Left lobe of liver (tissue), 2 donors: ENCODE data around the gene TENT4B. TPM values are rescaled to one million over a fixed set of nuclear protein-coding genes. Genes with fewer than 3 reads are reported as not detected.
A peak's percentile ranks its signal among the peaks of the same experiment; 100 is the strongest.

ENCODE experiments used
- ATAC-seq: fragments of 200-7000 bp; cut with Tn5 transposase; one replicate; pipeline ENCODE4 v1.9.1; 2020; ENCODE audit warnings: mild to moderate bottlenecking, moderate library complexity
- DNase-seq: peaks from one replicate; pipeline ENCODE4 v3.0.0-alpha.2; 2020; ENCODE audit warnings: low spot score
- total RNA-seq: library from RNA; stranded (reverse); gene quantifications from one replicate; pipeline ENCODE4 v1.2.1, GENCODE V29; 2021
- donor health status: DM: no; HTN: no; CAD: no; lungs with moderate emphysema.
- donor health status: DM: no; HTN: yes; CAD: no.

Gene TENT4B
- total RNA-seq, 1 donor from 2014 or later: 9.3 TPM

DNA sequence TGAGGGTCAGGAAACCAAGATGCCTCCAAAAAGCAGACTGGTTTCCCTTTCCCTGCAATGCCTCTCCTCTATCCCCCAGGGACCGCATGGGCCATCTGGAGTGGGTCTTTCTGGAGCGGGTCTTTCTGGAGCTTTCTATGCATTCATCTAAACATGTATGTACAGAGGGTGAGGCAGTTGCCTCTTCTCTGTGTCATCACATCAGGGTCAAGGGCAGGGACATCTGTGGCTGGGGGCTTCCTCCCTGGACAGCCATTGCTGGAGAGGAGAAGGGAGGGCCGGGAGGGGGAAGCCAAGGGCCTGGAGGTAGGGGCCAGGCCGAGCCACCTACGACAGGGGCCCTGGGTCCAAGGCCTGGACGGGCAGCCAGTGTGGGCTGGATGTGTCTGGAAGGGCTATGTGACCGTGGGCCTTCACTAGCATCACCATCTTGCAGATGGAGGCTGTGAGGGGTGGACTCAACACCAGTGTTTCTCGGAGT lies 114.1 kb downstream of the TENT4B start:
- DNase-seq: peak; percentile 41
- no peak for ATAC-seq

DNA sequence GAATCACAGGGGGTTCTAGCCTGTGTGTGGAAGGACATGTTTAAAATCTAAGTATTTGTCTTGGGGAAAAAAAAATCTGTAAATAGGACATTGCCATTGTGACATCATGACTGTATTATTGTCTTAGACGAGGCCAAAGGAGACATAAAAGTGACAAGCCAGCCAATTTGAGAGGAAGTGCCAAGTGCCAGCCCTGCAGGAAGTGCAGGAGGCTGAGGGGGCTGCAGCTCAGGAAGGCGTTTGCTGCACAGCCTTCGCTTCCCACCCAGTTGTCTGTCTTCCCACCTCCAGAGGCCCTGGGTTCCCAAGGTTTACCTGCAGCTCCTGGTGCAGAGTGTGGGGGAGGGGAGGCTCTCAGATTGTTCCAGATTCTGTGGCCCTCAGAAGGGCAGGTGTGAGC lies 114.5 kb downstream of the TENT4B start:
- DNase-seq: peak; percentile 39
- no peak for ATAC-seq

DNA sequence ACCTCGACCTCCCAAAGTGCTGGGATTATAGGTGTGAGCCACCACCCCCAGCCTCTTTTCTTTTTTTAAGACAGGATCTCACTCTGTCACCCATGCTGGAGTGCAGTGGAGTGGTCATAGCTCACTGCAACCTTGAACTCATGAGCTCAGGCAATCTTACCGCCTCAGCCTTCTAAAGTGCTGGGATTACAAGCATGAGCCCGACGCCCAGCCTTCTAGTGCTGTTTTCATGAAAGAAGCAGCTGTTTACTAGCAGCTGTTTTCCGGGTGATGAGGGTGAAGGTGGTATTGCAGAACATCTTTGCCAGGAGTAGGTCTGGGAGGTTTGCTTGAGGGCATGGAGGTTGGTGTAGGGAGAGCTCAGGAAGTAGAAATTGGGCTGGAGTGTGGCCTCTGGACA lies 115.2 kb downstream of the TENT4B start:
- ATAC-seq (no peak), DNase-seq (no peak)

DNA sequence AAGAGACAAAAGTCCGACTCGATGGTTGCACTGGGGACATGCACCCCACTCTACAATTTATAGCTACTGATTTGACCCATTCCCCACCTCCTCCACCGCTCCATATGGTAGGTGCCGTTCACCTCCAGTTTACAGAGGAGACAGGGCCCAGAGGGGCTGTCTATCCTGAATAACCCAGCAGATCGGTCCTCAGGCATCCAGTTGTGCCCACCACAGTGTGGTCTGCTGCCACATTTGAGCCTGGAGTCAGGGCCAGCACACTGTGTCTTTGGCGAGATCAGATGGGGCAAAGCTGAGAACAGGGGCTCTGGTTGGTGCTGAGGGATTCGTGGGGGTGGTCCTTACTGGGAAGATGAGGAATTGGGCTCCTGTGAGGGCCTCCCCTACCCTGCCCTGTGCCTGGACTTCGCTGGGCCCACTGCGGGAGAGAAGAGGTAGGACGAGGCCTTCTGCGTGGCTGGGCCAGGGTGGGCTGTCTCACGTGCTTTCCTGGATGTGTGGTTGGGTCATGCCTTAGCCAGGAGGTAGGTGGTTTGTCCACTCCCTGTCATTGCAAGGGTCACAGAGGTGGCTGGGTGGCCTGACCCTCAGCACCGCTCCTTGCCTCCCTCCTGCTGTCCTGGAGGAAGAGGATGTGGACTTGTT lies 116.1 kb downstream of the TENT4B start:
- no peak for DNase-seq
- no peak for ATAC-seq

DNA sequence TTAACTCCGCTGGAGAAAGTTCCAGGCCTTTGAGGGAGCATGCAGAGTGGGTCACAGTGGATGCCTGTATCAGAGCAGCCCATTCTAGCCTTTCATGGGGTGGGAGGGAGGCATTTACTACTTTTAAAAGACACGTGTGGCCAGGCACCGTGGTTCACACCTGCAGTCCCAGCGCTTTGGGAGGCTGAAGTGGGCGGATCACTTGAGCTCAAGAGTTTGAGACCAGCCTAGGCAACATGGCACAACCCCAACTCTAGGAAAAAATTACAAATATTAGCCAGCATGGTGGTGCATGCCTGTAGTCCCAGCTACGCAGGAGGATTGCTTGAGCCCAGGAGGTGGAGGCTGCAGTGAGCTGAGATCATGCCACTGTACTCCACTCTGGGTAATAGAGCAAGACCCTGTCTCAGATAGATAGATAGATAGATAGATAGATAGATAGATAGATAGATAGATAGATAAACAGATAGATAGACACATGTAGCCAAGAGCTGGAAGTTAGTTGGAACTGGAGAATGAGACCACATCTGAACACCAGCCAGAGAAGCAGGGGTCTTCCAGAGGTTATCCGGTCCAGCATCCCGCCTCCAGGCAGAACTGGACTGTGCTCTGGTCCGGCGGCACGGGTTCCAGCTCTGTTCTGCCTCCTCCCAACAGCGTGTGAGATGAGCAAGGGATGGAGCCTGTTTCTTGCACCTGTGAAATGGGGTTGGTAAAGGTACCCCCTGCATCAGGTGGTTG lies 116.8 kb downstream of the TENT4B start:
- no peak for DNase-seq
- no peak for ATAC-seq

DNA sequence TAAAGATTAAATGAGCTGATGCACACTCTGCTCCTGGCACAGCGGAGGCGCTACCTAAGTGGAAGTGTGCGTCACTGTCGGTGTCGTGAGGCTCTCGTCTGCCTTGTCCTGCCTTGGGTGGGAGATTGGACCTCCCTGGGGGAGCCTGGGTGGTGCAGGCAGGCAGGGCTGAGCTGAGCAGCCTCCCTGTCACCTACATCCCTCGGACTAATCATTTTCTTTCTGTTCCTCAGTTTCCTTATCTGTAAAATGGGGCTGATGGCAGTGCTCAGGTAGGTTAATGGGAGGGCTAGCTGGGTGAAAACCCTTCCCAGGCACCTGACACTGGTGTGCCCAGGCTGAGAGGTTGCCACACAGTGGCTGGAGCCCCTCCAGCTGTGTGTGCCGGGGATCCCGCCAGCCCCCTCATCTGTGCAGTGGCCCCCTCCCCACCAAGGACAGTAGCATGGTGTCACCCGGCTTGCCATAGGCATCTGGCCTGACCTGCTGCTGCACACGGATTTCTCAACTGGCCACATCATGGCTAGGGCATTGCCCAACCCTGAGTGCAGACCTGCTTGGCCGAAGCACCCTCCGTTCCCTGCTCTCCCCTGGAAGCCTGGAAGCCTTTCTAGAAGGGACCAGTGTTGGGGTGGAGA lies 117.5 kb downstream of the TENT4B start:
- DNase-seq (no peak), ATAC-seq (peak; percentile 79)

DNA sequence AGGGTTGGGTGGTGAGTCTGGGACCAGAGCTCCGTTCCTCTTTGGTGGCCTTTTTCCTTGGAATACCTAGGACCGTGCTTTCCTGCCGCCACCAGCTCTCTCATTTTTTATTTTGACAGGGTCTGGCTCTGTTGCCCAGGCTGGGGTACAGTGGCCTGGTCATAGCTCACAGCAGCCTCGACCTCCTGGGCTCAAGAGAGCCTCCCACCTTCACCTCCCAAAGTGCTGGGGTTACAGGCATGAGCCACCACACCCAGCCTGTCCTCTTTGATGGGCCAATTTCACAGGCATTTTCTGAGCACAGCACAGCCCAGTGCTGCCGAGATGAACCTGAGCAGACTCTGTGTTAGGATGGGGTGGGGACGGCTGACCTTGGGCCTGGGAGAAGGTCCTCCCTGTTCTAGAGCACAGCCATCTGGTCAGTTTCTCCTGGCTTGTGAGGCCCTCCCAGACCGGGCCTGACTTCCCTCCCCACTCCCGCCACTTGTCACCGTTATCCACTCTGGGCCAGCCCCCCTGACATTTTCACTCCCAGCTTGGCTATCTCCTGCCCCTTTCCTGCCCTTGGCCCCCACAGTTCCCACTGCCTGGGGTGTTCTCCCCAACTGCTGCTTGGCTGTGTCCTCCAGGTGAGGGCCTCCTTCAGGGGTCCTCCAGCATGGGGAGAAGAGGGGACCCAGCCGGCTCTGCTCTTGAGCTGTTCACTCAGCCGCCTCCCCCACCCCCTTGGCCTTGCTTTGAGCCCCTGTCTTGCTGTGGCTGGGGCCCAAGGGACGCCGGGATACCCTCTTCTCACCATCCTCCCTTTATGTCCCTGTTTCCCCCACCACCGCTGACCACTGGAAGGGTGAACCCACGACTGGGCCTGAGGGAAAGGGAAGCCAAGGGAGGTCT lies 118.3 kb downstream of the TENT4B start:
- DNase-seq (peak; percentile 44), ATAC-seq (peak; percentile 5)

DNA sequence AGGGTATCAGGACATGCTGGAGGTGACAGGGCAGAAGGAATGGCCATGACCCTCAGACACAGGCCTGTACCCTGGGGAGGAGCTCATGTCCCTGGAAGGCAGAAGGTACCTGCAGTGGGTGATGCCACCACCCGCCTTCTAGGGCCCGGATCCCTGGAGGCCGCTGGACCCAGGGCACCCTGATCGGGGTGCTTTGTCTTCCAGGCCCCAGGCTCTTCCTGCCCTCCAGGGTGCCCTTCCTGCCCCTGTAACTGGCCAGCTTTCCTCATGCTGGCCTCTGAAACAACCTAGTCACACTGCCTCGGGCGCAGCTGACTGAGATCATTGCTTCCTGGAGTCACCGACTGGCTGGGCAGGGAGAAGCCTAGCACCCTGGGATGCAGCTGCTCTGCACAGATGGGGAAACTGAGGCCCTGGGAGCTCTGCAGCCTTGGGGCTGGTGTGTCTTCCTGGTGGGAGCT lies 119.0 kb downstream of the TENT4B start:
- ATAC-seq: no peak
- DNase-seq: no peak

DNA sequence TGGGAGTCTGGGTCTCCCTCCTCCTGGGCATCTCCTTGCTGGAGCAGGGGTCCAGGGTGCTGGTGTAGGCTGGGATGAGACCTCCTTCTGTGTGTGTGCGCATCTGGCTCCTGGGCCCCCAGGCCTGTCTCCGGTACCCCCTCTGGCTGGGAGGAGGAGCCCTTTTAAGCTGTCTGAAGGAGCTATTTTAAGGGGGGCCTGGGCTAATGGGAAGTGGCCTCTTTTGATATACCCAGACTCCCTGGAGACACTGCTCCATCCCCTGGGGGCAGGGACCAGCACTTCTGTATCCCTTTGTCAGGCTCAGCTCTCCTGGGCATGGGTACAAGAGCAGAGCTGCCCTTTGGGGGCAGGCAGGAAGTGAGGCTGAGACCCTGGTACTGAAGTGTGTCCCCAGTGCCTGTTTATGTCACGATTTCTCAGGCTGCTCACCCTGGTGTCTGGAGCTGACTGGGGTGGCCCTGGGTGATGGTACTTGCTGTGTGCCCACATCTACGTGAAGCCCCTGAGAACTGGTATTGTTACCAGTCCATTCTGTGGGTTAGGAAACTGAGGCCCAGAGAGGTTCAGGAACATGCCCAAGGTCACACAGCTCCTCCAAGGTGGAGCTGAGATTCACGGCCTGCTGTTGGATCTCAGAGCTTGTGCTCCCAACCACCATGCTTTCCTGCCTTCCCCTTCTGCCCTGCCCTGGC lies 119.7 kb downstream of the TENT4B start:
- DNase-seq (no peak), ATAC-seq (no peak)

DNA sequence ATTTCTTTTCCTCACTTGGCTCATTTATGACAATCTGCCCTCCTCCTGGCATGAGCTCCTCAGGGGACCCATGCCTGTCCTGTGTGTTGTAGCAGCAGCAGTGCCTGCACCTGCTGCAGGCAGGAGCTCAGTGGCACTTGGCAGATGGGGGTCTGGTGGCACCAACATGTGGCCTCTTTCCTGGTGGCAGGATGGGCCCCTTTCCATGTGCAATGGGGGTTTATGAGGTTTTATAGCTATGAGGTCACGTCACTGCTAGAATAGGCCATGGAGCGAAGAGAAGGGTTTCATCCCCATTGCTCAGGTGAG lies 120.2 kb downstream of the TENT4B start:
- no peak for ATAC-seq
- no peak for DNase-seq

DNA sequence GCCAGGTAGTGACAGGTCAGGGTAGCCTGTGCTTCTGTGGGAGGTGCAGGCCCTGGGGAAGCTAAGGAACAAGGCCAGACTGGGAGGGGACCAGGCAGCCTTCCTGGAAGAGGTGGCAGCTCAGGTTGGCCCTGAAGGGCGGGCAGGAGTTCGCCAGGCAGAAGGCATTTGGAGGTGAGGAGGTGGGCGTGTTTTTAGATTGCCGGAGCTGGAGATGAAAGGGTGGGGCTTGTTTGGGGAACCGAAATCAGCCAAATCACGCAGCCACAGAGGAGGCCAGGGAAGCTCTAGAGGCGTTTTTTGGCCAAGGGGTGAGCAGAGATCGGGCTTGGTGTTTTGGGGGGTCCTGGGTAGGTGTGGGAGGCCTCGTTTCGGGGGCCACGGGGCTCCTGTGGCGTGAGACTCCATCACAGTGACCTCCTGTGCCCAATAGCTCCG lies 120.8 kb downstream of the TENT4B start:
- DNase-seq: no peak
- peak; percentile 10 for ATAC-seq

DNA sequence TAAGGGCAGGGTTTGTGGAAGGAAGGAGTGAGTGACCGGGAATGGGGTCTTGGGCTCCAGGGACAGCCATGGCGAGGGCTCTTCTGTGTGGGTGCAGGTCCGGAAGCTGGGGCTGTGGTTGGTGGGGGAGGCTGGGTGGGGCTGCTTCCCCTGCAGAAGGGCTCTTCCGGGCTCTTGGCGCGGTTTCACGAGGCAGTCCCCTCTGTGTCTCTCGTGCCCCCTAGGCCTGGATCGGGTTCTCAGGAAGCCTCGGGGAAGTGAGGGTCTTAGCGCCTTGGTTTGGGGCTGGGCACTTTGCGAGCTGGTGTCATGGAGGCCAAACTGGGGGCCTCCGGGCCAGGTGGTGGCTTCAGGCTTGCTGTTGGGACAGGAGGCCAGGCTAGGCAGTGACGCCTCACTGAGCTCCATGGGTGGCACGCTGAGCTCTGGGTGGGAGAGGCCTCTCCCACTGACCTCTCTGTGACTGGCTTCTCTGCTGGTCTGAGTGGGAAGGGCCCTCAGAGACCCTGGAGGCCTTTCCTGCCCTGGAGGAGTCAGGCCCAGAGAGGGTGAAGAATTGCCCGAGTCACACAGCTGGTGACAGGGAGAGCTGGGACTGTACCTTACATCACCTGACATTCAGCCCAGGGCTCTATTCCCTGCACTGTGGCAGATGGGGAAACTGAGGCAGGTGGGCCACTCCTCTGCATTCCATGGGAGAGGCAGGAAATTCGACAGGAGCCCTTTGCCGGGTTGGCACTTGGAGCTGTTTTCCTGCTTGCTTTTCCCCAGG lies 121.4 kb downstream of the TENT4B start:
- DNase-seq (no peak), ATAC-seq (no peak)

DNA sequence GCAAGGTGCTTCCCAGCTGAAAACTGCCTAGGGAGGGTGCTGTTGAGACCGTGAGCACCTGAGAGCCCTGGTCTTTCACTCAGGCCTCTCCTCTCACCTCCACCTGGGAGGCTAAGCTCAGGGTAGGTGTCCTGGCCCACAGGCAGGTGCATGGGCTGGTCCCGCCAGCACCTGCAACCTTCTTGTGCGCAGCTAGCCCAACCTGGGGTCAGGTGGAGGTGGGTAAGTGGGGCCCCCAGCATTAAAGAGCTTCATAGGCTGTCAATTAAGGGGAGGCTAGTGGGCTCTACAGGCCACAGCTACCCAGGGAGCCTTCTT lies 122.0 kb downstream of the TENT4B start:
- no peak for ATAC-seq

DNA sequence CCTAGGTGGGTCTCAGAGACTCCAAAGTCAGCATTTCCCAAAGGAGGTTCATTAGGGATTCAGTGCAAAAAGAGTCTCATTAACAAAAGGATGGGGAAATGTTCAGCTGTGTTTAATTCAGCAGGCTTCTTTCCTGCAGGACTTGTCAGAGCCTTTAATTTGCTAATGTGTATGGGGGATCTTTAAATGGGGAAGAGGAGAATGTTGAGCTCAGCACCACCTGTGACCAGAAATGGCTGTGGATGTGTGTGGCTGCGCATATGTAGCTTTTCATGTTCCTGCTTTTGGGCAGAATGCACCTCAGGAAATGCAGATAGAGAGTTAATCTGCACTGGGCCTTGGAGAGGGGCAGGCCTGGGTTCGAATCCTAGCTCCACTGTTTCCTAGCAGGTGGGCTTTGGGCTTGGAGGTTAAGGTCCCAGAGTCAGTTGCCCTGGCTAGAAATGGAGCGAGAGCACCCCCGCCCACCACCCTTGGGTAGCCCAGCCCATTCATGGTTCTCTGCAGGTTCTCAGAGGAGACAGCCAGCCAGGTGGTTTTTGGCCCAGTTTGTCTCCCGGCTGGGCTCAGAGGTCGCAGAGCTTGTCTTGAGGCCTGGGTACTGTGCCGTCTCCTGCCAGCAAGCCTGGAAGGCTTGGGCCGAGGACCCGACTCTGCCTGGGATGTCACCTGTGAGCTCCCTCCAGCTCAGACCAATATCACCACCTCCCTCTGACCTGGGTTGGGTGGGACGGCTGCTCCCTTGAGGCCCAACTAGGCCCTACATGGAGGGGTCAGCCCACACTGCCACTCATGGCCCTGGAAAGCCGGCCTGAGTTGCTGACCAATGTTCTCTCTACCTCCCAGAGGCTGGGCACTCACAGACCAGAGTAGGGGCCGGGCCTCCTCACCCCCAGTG lies 122.6 kb downstream of the TENT4B start:
- ATAC-seq: no peak
- no peak for DNase-seq

More for the DNA sequence above, 122.0 kb downstream of the TENT4B start:
- no peak for DNase-seq

DNA sequence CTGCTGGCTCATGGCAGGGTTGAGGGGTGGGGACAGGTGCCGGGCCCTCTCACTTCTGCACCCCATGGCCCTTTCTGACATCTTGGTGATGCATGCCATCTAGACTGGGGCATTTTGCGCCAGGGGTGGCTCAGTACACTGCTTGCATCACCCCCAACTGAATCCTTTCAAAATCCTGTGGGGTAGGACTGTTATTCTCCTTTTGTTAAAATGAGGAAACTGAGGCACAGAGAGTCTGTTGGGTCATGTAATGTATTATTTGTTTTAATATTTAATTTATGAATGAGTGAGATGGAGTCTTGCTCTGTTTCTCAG lies 123.2 kb downstream of the TENT4B start:
- ATAC-seq (no peak), DNase-seq (no peak)

DNA sequence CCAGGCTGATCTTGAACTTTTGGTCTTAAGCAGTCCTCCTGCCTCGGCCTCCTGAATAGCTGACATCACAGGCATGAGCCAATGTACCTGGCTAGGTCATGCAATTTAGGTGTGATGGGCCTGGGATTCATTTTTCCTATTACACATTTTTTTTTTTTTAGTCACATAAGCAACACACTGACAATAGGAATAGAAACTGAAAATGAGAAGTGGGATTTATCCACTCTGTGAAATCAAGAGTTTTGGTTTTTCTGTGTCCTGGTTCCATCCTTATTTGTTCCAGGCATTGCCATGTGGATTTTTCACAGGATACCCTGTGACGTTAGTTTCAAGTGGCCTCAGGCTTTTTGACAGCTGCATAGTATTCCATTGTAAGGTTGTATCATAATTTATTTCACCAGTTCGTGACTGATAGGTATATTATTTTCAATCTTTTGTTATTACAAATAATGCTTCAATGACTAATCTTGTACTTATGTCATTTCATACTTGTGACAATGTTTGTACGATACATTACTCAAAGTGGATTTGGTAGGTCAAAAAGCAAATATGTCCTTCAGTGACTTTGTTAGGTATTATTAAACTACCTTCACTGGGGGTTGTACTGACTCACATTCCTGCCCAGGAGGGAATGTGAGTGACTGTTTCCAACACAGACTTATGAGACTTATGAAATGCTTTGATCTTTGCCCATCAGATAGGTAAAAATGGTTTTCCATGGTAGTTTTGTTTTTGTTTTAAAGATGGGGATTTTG lies 123.9 kb downstream of the TENT4B start:
- DNase-seq (no peak), ATAC-seq (no peak)

DNA sequence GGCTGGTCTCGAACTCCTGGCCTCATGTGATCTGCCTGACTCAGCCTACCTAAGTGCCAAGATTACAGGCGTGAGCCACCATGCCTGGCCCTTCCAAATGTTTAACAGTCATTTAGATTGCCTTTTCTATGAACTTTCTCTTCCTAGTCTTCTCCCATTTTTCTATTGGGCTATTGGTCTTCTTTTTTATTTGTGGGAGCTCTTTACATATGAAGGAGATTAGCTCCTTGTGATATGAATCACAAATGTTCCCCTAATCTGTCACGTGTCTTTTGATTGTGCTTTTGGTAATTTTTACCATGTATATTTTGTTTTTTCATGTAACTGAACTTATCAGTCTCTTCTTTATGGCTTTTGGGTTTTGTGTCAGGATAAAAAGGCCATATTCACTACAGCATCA lies 125.1 kb downstream of the TENT4B start:
- ATAC-seq (no peak), DNase-seq (no peak)

DNA sequence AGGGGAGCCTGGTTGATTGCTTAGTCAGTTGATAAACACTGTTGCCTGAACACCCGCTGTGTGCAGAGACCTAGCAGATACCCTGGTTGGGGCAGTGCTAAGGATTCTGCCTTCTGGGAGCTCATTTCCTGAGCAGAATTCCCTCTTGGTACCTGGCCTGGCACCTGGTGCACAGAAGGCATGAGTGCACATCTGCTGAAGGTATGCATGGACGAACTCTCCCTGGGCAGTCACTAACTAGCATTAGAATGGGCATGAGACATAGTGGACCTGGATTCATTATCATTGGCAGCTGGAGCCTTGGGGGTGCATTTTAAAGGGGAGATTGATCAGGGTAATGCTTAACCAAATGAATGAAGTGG lies 126.4 kb downstream of the TENT4B start:
- ATAC-seq (no peak), DNase-seq (no peak)
